ENCODE data around the gene WFDC13. TPM values are rescaled to one million over a fixed set of nuclear protein-coding genes. Genes with fewer than 3 reads are reported as not detected.

WFDC13 gene
- total RNA-seq, 1 donor from 2014 or later: not detected

Small RNA genes within 50 kb of the gene (small RNA-seq; reads per million reads assigned to genes)
- gene MIR3617: not detected
- gene SPINT5P: not detected

Other genes with a start within 250 kb of the WFDC13 start
- gene WFDC2, start 232.3 kb upstream of the WFDC13 start, total RNA-seq: 3.4 TPM
- gene SPINT3, start 186.4 kb upstream of the WFDC13 start, total RNA-seq: not detected
- gene WFDC6, start 162.6 kb upstream of the WFDC13 start, total RNA-seq: not detected
- gene EPPIN, start 154.6 kb upstream of the WFDC13 start, total RNA-seq: not detected
- not detected for gene WFDC8, start 122.8 kb upstream of the WFDC13 start, total RNA-seq
- gene WFDC10A, start 72.3 kb upstream of the WFDC13 start, total RNA-seq: not detected
- gene WFDC9, start 70.8 kb upstream of the WFDC13 start, total RNA-seq: not detected
- gene WFDC11, start 31.8 kb upstream of the WFDC13 start, total RNA-seq: not detected
- not detected for gene WFDC10B, start 3.0 kb downstream of the WFDC13 start, total RNA-seq
- not detected for gene SPINT4, start 20.3 kb downstream of the WFDC13 start, total RNA-seq
- not detected for gene WFDC3, start 89.8 kb downstream of the WFDC13 start, total RNA-seq
- gene DNTTIP1, start 89.9 kb downstream of the WFDC13 start, total RNA-seq: 9.2 TPM
- gene UBE2C, start 110.6 kb downstream of the WFDC13 start, total RNA-seq: 6.9 TPM
- 1.2 TPM for gene TNNC2, start 125.3 kb downstream of the WFDC13 start, total RNA-seq
- gene SNX21, start 131.8 kb downstream of the WFDC13 start, total RNA-seq: 22.8 TPM
- gene ACOT8, start 155.4 kb downstream of the WFDC13 start, total RNA-seq: 21.5 TPM
- 13.9 TPM for gene ZSWIM3, start 155.6 kb downstream of the WFDC13 start, total RNA-seq
- 5.5 TPM for gene ZSWIM1, start 179.2 kb downstream of the WFDC13 start, total RNA-seq
- gene SPATA25, start 185.6 kb downstream of the WFDC13 start, total RNA-seq: 1.7 TPM
- 2.8 TPM for gene NEURL2, start 189.2 kb downstream of the WFDC13 start, total RNA-seq
- gene CTSA, start 189.3 kb downstream of the WFDC13 start, total RNA-seq: 15.8 TPM
- 19.0 TPM for gene PLTP, start 210.1 kb downstream of the WFDC13 start, total RNA-seq
- gene PCIF1, start 232.6 kb downstream of the WFDC13 start, total RNA-seq: 14.5 TPM